SK-N-MC (cell line): ENCODE results near the gene CFDP1.

ENCODE experiments used
- EZH2 ChIP-seq: fragments of 200-600 bp; sonication (generic); IDR thresholded peaks from one replicate; pipeline ENCODE4 v1.6.1; 2017; ENCODE audit warnings: antibody characterized with exemption
- FOXP2 ChIP-seq: optimal IDR thresholded peaks from 2 replicates; pipeline ENCODE3; 2011; ENCODE audit warnings: mild to moderate bottlenecking, moderate library complexity; ENCODE audit not compliant: insufficient read depth; ENCODE audit errors: extremely low read length, control extremely low read depth
- POLR2AphosphoS5 ChIP-seq: IDR thresholded peaks from 2 replicates; pipeline ENCODE4 v1.6.1; 2012; ENCODE audit warnings: mild to moderate bottlenecking, low read depth, low read length, borderline replicate concordance

GRCh38 chr16:75309156-75309555, 124.1 kb downstream of the CFDP1 start:
- no peak for TF ChIP-seq EZH2
- TF ChIP-seq FOXP2: no peak
- no peak for TF ChIP-seq POLR2AphosphoS5
